Endothelial cell of hepatic sinusoid (primary cell): ENCODE measurements around the gene TBC1D1.

Source experiments
- in situ Hi-C: cut with HindIII; loops from 2 replicates; pipeline ENCODE4 v1.10.0; 2017; ENCODE audit warnings: low sequenced_read_pairs

TBC1D1 gene

GRCh38 chr4:38037612-38038011, 146.7 kb downstream of the TBC1D1 start:
- in situ Hi-C loops = loop anchor here (25.0 kb wide), 1 partner anchor 175 kb away; no protein-coding TSS in a partner anchor

GRCh38 chr4:38040619-38041018, 149.7 kb downstream of the TBC1D1 start:
- in situ Hi-C loops = loop anchor here (25.0 kb wide), 1 partner anchor 178 kb away; no protein-coding TSS in a partner anchor

- in situ Hi-C loops = loop anchor here (25.0 kb wide), 1 partner anchor 182 kb away; no protein-coding TSS in a partner anchor
These were observed 153.2 kb downstream of the TBC1D1 start for GRCh38 chr4:38044060-38044459.

- in situ Hi-C loops = loop anchor here (25.0 kb wide), 1 partner anchor 183 kb away; no protein-coding TSS in a partner anchor
These were observed 154.6 kb downstream of the TBC1D1 start for GRCh38 chr4:38045289-38045988.

- in situ Hi-C loops = loop anchor here (25.0 kb wide), 1 partner anchor 185 kb away; no protein-coding TSS in a partner anchor
These were observed 156.0 kb downstream of the TBC1D1 start for GRCh38 chr4:38046727-38047489.

- in situ Hi-C loops = loop anchor here (25.0 kb wide), 1 partner anchor 187 kb away; no protein-coding TSS in a partner anchor
These were observed 158.8 kb downstream of the TBC1D1 start for GRCh38 chr4:38049545-38050170.

GRCh38 chr4:38050560-38051350, 159.9 kb downstream of the TBC1D1 start:
- in situ Hi-C loops = no loop called here

- in situ Hi-C loops = no loop called here
These were observed 164.7 kb downstream of the TBC1D1 start for GRCh38 chr4:38055566-38055965.

- in situ Hi-C loops = no loop called here
These were observed 165.3 kb downstream of the TBC1D1 start for GRCh38 chr4:38056011-38056685.

GRCh38 chr4:38058151-38058550, 167.3 kb downstream of the TBC1D1 start:
- in situ Hi-C loops = no loop called here

GRCh38 chr4:38060829-38061431, 170.0 kb downstream of the TBC1D1 start:
- in situ Hi-C loops = no loop called here

- in situ Hi-C loops = no loop called here
These were observed 171.3 kb downstream of the TBC1D1 start for GRCh38 chr4:38062088-38062775.

GRCh38 chr4:38062776-38063097, 171.9 kb downstream of the TBC1D1 start:
- in situ Hi-C loops = no loop called here

GRCh38 chr4:38065176-38065575, 174.3 kb downstream of the TBC1D1 start:
- in situ Hi-C loops = no loop called here

- in situ Hi-C loops = no loop called here
These were observed 175.0 kb downstream of the TBC1D1 start for GRCh38 chr4:38065900-38066299.

GRCh38 chr4:38067499-38067898, 176.6 kb downstream of the TBC1D1 start:
- in situ Hi-C loops = no loop called here

GRCh38 chr4:38068107-38068506, 177.2 kb downstream of the TBC1D1 start:
- in situ Hi-C loops = no loop called here

- in situ Hi-C loops = no loop called here
These were observed 178.4 kb downstream of the TBC1D1 start for GRCh38 chr4:38069271-38069760.

- in situ Hi-C loops = no loop called here
These were observed 181.0 kb downstream of the TBC1D1 start for GRCh38 chr4:38071801-38072431.
